SHP77 treated with DMSO at 0.1 percent for 48 hours (cell line): Measurements from ENCODE around the gene HFM1.
"Not testable (repeated sequence)": the region's sequence is repeated elsewhere in the genome, so short reads cannot be mapped to it uniquely, and the experiment has no call there.

Source experiments
- DNase-seq: peaks from one replicate; lab custom pipeline; 2025; lab: John Stamatoyannopoulos, UW

The HFM1 gene

GRCh38 chr1:91346824-91347223 is 57.8 kb downstream of the HFM1 start:
- DNase-seq = no peak

- no peak for DNase-seq
Observed at GRCh38 chr1:91345395-91346005, 59.1 kb downstream of the HFM1 start.

GRCh38 chr1:91338501-91338900 is 66.1 kb downstream of the HFM1 start:
- DNase-seq = no peak

GRCh38 chr1:91335603-91336002 is 69.0 kb downstream of the HFM1 start:
- DNase-seq = no peak

- DNase-seq = no peak
Observed at GRCh38 chr1:91334856-91335255, 69.8 kb downstream of the HFM1 start.

- DNase-seq = no peak
Observed at GRCh38 chr1:91325456-91325855, 79.2 kb downstream of the HFM1 start.

- DNase-seq = no peak
Observed at GRCh38 chr1:91314643-91315042, 90.0 kb downstream of the HFM1 start.

GRCh38 chr1:91311672-91312071 is 93.0 kb downstream of the HFM1 start:
- DNase-seq = no peak

- no peak for DNase-seq
Observed at GRCh38 chr1:91308544-91308943, 96.1 kb downstream of the HFM1 start.

GRCh38 chr1:91307784-91308409 is 96.7 kb downstream of the HFM1 start:
- no peak for DNase-seq

- no peak for DNase-seq
Observed at GRCh38 chr1:91303165-91303564, 101.5 kb downstream of the HFM1 start.

GRCh38 chr1:91288843-91289553 is 115.6 kb downstream of the HFM1 start:
- DNase-seq = not testable (repeated sequence)

GRCh38 chr1:91286962-91287317 is 117.7 kb downstream of the HFM1 start:
- not testable (repeated sequence) for DNase-seq

- not testable (repeated sequence) for DNase-seq
Observed at GRCh38 chr1:91286259-91286961, 118.2 kb downstream of the HFM1 start.

GRCh38 chr1:91283421-91283726 is 121.3 kb downstream of the HFM1 start:
- DNase-seq = no peak

GRCh38 chr1:91282695-91283420 is 121.8 kb downstream of the HFM1 start:
- peak; percentile 47 for DNase-seq

GRCh38 chr1:91281782-91282181 is 122.9 kb downstream of the HFM1 start:
- no peak for DNase-seq

- DNase-seq = peak; percentile 7
Observed at GRCh38 chr1:91278754-91279153, 125.9 kb downstream of the HFM1 start.

- no peak for DNase-seq
Observed at GRCh38 chr1:91273875-91274274, 130.8 kb downstream of the HFM1 start.

- DNase-seq = no peak
Observed at GRCh38 chr1:91261655-91262054, 143.0 kb downstream of the HFM1 start.

GRCh38 chr1:91245435-91245834 is 159.2 kb downstream of the HFM1 start:
- no peak for DNase-seq

GRCh38 chr1:91244737-91245136 is 159.9 kb downstream of the HFM1 start:
- no peak for DNase-seq
